Sigmoid colon (tissue), 7 donors: ENCODE measurements around the gene IRAK1. TPM values are rescaled to one million over a fixed set of nuclear protein-coding genes. Genes with fewer than 3 reads are reported as not detected.
"Not testable (repeated sequence)": the region's sequence is repeated elsewhere in the genome, so short reads cannot be mapped to it uniquely, and the experiment has no call there.

Experiments used
- DNase-seq: peaks from one replicate; pipeline ENCODE4 v3.0.0-alpha.2; 2019
- H3K27ac ChIP-seq, 4 donors: fragments of 200-600 bp; sonication (generic); one replicate each; pipeline ENCODE4 v1.5.1; 2016 to 2019; ENCODE audit warnings: mild to moderate bottlenecking in 1 of 4
- H3K27me3 ChIP-seq, 3 donors: fragments of 200-600 bp; sonication (generic); one replicate each; pipeline ENCODE4 v1.5.1; 2019; ENCODE audit warnings: mild to moderate bottlenecking in 1 of 3
- H3K36me3 ChIP-seq, 4 donors: fragments of 200-600 bp; sonication (generic); one replicate each; pipeline ENCODE4 v1.5.1; 2016 to 2019
- H3K4me1 ChIP-seq, 4 donors: fragments of 200-600 bp; sonication (generic); one replicate each; pipeline ENCODE4 v1.5.1; 2017 to 2019
- H3K4me3 ChIP-seq, 4 donors: fragments of 200-600 bp; sonication (generic); one replicate each; pipeline ENCODE4 v1.5.1; 2017 to 2019; ENCODE audit warnings: mild to moderate bottlenecking in 2 of 4, moderate library complexity in 1 of 4
- H3K9me3 ChIP-seq, 4 donors: fragments of 200-600 bp in 3 of 4; sonication (generic) in 3 of 4; one replicate each; pipeline versions ENCODE4 v1.5.1 to v1.6.1; 2013 to 2019
- EP300 ChIP-seq, 4 donors: sonication (generic); formaldehyde crosslinking; IDR thresholded peaks; one replicate each; pipeline ENCODE4 v1.6.1; 2017; ENCODE audit warnings: antibody characterized with exemption in 4 of 4
- POLR2A ChIP-seq, 2 donors: fragments of 450-650 bp; IDR thresholded peaks; one replicate each; pipeline ENCODE4 v1.6.1; 2016; ENCODE audit warnings: antibody characterized with exemption in 2 of 2, mild to moderate bottlenecking in 2 of 2, moderate library complexity in 2 of 2
- POLR2AphosphoS5 ChIP-seq, 4 donors: sonication (generic); formaldehyde crosslinking; IDR thresholded peaks; one replicate each; pipeline ENCODE4 v1.6.1; 2017; ENCODE audit warnings: antibody characterized with exemption in 4 of 4
- WGBS, 2 donors: extraction: QIAGEN DNeasy Blood & Tissue Kit; methylation state at CpG; one replicate each; pipeline ENCODE4 v1.1.7; 2013; 5-methylcytosine and 5-hydroxymethylcytosine counted together
- intact Hi-C: fragments of 100-400 bp; cut with DNase I; formaldehyde crosslinking; loops from one replicate; pipeline ENCODE4 v1.15.1; 2023
- polyA plus RNA-seq, 3 donors: library from polyadenylated mRNA; stranded (reverse); fragments of 200-250 nt; gene quantifications; one replicate each; pipeline ENCODE4 v1.2.3, GENCODE V29; 2013
- total RNA-seq, 4 donors: library from RNA; depleted of rRNA; stranded (reverse); fragments of >200 nt; gene quantifications; one replicate each; pipeline ENCODE4 v1.1.0, GENCODE V29; 2016
- TF ChIP-seq, protein P1 (sequence below), 4 experiments: fragments of 450-650 bp in 3 of 4; fragments of 200-600 bp in 1 of 4; IDR thresholded peaks; one replicate each; pipeline ENCODE4 v1.5.1; 2016 to 2019; ENCODE audit warnings: antibody characterized with exemption in 4 of 4, mild to moderate bottlenecking in 3 of 4, moderate library complexity in 2 of 4
- donor health status: healthy with polysubstance abuse.
- donor health status: Bipolar disorder and iron deficiency.
- donor health status: healthy.

IRAK1 gene
- total and polyA plus RNA-seq, 7 donors: 26.8 to 103 (median 41.7) TPM

- H3K4me3 ChIP-seq: no peak overlapping the region
- no peaks in the 10 kb centered on the region for H3K27me3 ChIP-seq
- TF ChIP-seq POLR2A (IDR thresholded peaks at IDR 0.05): no peak
- no peak for TF ChIP-seq POLR2AphosphoS5 (IDR thresholded peaks at IDR 0.05)
- TF ChIP-seq, protein P1, sequence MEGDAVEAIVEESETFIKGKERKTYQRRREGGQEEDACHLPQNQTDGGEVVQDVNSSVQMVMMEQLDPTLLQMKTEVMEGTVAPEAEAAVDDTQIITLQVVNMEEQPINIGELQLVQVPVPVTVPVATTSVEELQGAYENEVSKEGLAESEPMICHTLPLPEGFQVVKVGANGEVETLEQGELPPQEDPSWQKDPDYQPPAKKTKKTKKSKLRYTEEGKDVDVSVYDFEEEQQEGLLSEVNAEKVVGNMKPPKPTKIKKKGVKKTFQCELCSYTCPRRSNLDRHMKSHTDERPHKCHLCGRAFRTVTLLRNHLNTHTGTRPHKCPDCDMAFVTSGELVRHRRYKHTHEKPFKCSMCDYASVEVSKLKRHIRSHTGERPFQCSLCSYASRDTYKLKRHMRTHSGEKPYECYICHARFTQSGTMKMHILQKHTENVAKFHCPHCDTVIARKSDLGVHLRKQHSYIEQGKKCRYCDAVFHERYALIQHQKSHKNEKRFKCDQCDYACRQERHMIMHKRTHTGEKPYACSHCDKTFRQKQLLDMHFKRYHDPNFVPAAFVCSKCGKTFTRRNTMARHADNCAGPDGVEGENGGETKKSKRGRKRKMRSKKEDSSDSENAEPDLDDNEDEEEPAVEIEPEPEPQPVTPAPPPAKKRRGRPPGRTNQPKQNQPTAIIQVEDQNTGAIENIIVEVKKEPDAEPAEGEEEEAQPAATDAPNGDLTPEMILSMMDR (IDR thresholded peaks at IDR 0.05): no peak
- TF ChIP-seq EP300 (IDR thresholded peaks at IDR 0.05): no peak
- intact Hi-C loops: no loop called here
- no peak for DNase-seq
- H3K27ac ChIP-seq: no peak overlapping the region
- WGBS, 2 donors: 96% methylated on average over 8 of the region's 8 CpGs
- H3K9me3 ChIP-seq: no peaks in the 10 kb centered on the region
- no peaks in the 10 kb centered on the region for H3K36me3 ChIP-seq
- H3K4me1 ChIP-seq: no peaks in the 10 kb centered on the region
Measured at GRCh38 chrX:153995504-153995903, 24.2 kb downstream of the IRAK1 start.

DNA sequence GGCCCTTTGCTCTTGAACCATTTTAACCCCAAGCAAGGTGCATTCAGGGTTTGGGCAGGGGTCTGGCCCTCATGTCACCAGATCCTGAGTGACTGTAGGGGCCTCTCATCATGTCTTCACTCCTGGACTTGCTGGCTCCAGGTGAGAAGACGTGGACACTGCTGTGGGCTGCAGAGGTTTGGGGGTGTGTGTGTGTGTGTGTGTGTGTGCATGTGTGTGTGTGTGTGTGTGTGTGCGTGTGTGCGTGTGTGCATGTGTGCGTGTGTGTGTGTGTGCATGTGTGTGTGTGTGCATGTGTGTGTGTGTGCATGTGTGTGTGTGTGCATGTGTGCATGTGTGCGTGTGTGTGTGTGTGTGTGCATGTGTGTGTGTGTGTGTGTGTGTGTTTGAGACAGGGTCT, 25.3 kb downstream of the IRAK1 start:
- H3K4me3 ChIP-seq, H3K36me3 ChIP-seq, H3K27me3 ChIP-seq, H3K9me3 ChIP-seq, DNase-seq, H3K4me1 ChIP-seq, H3K27ac ChIP-seq, intact Hi-C loops: not testable (repeated sequence)
- WGBS, 2 donors: 77 to 96% methylated on average over 5 of the region's 5 CpGs

- H3K27ac ChIP-seq: no peak overlapping the region
- no peak for DNase-seq
- intact Hi-C loops: no loop called here
- H3K4me3 ChIP-seq: no peak overlapping the region
- no peaks in the 10 kb centered on the region for H3K4me1 ChIP-seq
- 90% methylated on average over 10 of the region's 10 CpGs for WGBS, 2 donors
- no peak for TF ChIP-seq POLR2A (IDR thresholded peaks at IDR 0.05)
- TF ChIP-seq, protein P1 (IDR thresholded peaks at IDR 0.05): no peak
- no peak for TF ChIP-seq POLR2AphosphoS5 (IDR thresholded peaks at IDR 0.05)
- TF ChIP-seq EP300 (IDR thresholded peaks at IDR 0.05): no peak
- no peaks in the 10 kb centered on the region for H3K36me3 ChIP-seq
- H3K9me3 ChIP-seq: no peaks in the 10 kb centered on the region
- H3K27me3 ChIP-seq: no peaks in the 10 kb centered on the region
Measured at GRCh38 chrX:153993978-153994377, 25.7 kb downstream of the IRAK1 start.

DNA sequence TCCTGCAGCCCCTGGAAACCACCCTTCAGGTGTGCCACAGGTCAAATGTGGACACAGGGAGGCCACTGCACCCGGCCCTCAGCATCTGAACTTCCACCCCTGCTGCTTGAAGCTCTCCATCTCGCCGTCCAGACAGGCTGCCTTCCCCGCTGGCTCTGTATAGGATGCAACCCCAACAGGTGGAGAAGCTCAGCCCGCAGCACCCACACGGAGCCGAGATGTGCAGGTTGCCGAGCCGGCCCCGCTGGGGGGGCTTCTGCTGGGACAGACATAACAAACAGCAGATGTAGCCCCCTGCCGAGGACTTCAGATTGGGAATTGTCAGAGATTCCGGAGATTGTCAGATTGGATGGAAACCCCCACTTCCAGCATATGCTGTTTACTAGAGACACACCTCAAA, 26.6 kb downstream of the IRAK1 start:
- TF ChIP-seq POLR2A (IDR thresholded peaks at IDR 0.05) (no peak), POLR2AphosphoS5 (IDR thresholded peaks at IDR 0.05) (no peak), EP300 (IDR thresholded peaks at IDR 0.05) (no peak)
- TF ChIP-seq, protein P1 (IDR thresholded peaks at IDR 0.05): no peak
- no peak overlapping the region for H3K4me3 ChIP-seq

DNA sequence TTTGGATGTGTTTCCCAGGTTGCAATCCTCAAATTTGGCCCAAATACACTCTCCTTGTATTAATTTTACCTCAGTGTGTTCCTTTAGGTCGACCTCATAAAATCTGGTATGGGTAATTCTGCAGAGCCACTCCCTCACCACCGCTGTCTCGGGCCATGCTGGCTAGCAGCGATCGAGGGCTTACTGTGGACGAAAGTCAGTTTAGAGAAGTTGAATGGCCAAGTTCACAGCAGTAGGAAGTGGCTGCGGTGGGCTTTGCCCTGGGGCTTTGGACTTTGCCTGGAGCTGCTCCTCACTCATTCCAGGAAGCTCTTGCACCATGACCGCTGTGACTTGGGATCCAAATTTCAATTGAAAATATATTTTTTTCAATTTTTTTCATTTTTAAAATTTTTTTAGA, 27.5 kb downstream of the IRAK1 start:
- Histone ChIP-seq H3K27ac (no peak overlapping the region), H3K27me3 (no peaks in the 10 kb centered on the region), H3K9me3 (no peaks in the 10 kb centered on the region), H3K4me3 (no peak overlapping the region), H3K36me3 (no peaks in the 10 kb centered on the region), H3K4me1 (no peaks in the 10 kb centered on the region)
- WGBS, 2 donors: 83 to 85% methylated on average over 8 of the region's 8 CpGs
- no peak for DNase-seq
- no peak for TF ChIP-seq POLR2A (IDR thresholded peaks at IDR 0.05)
- TF ChIP-seq POLR2AphosphoS5 (IDR thresholded peaks at IDR 0.05): no peak
- no peak for TF ChIP-seq EP300 (IDR thresholded peaks at IDR 0.05)
- TF ChIP-seq, protein P1 (IDR thresholded peaks at IDR 0.05): no peak
- intact Hi-C loops: no loop called here

More for the DNA sequence above, 26.6 kb downstream of the IRAK1 start:
- WGBS, 2 donors: 82 to 91% methylated on average over 12 of the region's 12 CpGs
- Histone ChIP-seq H3K4me1 (no peaks in the 10 kb centered on the region), H3K27me3 (no peaks in the 10 kb centered on the region), H3K36me3 (no peaks in the 10 kb centered on the region), H3K9me3 (no peaks in the 10 kb centered on the region), H3K27ac (no peak overlapping the region)
- intact Hi-C loops: no loop called here
- no peak for DNase-seq
